Measurements from ENCODE around the gene ERN1. TPM values are rescaled to one million over a fixed set of nuclear protein-coding genes. Genes with fewer than 3 reads are reported as not detected.
A peak's percentile ranks its signal among the peaks of the same experiment; 100 is the strongest.

Gene ERN1
- total and polyA plus RNA-seq, 2 of the 13 experiments (the other 11 are each of a cell fraction or from before 2014, with no cell fraction given) = 6.0 to 12.7 TPM

DNA sequence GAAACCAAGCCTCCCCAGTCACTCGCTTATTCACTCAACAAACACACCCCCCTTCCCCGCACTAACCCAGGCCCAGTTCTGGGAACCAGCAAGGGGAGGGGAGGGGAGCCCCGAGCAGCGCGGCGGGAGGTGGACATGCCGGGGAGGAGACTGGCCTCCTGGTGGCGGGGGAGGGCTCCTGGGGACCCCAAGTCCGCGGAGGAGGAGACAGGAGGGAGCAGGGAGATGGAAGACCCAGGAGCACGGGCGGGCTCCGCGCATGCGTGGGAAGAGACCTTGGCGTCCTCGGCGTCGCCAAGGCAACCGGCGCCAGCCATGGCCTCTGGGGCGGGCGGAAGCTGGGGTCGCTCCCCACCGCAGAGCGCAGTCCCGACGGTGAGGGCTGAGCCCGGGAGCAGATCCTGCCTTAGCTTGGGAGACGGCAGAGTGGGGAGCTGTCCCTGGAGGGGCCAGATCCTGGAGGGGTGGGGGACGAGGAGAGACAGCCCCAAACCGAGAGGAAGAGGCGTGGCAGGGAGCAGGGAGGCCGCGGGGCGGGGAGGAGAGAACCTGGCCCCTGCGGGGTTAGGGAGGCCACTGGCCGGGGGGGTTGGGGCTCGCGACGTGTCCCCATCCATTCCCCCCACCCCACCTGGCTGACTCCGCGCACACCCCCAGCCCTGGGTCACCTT is 131.8 kb downstream of the ERN1 start, which contains the start of gene PRR29 (continued):
- no peak for TF ChIP-seq ZNF512B (CRISPR knock-in tag; IDR thresholded peaks at IDR 0.05; ENCODE audit: borderline replicate concordance)
- TF ChIP-seq IRF9 (CRISPR knock-in tag; IDR thresholded peaks at IDR 0.05; ENCODE audit: borderline replicate concordance) = peak; percentile 59; the same call in 1 of the 2 replicates
- TF ChIP-seq, protein P1, sequence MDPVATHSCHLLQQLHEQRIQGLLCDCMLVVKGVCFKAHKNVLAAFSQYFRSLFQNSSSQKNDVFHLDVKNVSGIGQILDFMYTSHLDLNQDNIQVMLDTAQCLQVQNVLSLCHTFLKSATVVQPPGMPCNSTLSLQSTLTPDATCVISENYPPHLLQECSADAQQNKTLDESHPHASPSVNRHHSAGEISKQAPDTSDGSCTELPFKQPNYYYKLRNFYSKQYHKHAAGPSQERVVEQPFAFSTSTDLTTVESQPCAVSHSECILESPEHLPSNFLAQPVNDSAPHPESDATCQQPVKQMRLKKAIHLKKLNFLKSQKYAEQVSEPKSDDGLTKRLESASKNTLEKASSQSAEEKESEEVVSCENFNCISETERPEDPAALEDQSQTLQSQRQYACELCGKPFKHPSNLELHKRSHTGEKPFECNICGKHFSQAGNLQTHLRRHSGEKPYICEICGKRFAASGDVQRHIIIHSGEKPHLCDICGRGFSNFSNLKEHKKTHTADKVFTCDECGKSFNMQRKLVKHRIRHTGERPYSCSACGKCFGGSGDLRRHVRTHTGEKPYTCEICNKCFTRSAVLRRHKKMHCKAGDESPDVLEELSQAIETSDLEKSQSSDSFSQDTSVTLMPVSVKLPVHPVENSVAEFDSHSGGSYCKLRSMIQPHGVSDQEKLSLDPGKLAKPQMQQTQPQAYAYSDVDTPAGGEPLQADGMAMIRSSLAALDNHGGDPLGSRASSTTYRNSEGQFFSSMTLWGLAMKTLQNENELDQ (CRISPR knock-in tag; IDR thresholded peaks at IDR 0.05; ENCODE audit: borderline replicate concordance) = no peak
- no peak for TF ChIP-seq ARHGAP35 (CRISPR knock-in tag; IDR thresholded peaks at IDR 0.05; ENCODE audit: borderline replicate concordance)
- no peak for TF ChIP-seq SRSF1 (optimal IDR thresholded peaks at IDR 0.05; ENCODE audit: low read depth, low read length)
- TF ChIP-seq ZNF572 (CRISPR knock-in tag; IDR thresholded peaks at IDR 0.05) = peak; percentile 93
- peak; percentile 51; the same call in 1 of the 2 replicates for TF ChIP-seq FOXO1 (CRISPR knock-in tag; IDR thresholded peaks at IDR 0.05)
- no peak for TF ChIP-seq FOXM1 (CRISPR knock-in tag; IDR thresholded peaks at IDR 0.05)
- peak; percentile 94 for TF ChIP-seq RFX1 (IDR thresholded peaks at IDR 0.05)
- TF ChIP-seq EEA1 (CRISPR knock-in tag; IDR thresholded peaks at IDR 0.05; ENCODE audit: borderline replicate concordance) = peak; percentile 71; the same call in 1 of the 2 replicates
- 0 out of 2 replicates have a peak, but pooled peaks have one; percentile 50 for TF ChIP-seq ATF7-NPFF (CRISPR knock-in tag; IDR thresholded peaks at IDR 0.05; ENCODE audit: low read depth)
- TF ChIP-seq NR2F6 (IDR thresholded peaks at IDR 0.05) = no peak
- TF ChIP-seq NR2F6 (CRISPR knock-in tag; IDR thresholded peaks at IDR 0.05) = peak; percentile 34; the same call in 1 of the 2 replicates
- TF ChIP-seq NFKB2 (CRISPR knock-in tag; IDR thresholded peaks at IDR 0.05; ENCODE audit: borderline replicate concordance) = 0 out of 2 replicates have a peak, but pooled peaks have one; percentile 32
- TF ChIP-seq, protein P2, sequence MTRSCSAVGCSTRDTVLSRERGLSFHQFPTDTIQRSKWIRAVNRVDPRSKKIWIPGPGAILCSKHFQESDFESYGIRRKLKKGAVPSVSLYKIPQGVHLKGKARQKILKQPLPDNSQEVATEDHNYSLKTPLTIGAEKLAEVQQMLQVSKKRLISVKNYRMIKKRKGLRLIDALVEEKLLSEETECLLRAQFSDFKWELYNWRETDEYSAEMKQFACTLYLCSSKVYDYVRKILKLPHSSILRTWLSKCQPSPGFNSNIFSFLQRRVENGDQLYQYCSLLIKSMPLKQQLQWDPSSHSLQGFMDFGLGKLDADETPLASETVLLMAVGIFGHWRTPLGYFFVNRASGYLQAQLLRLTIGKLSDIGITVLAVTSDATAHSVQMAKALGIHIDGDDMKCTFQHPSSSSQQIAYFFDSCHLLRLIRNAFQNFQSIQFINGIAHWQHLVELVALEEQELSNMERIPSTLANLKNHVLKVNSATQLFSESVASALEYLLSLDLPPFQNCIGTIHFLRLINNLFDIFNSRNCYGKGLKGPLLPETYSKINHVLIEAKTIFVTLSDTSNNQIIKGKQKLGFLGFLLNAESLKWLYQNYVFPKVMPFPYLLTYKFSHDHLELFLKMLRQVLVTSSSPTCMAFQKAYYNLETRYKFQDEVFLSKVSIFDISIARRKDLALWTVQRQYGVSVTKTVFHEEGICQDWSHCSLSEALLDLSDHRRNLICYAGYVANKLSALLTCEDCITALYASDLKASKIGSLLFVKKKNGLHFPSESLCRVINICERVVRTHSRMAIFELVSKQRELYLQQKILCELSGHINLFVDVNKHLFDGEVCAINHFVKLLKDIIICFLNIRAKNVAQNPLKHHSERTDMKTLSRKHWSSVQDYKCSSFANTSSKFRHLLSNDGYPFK (CRISPR knock-in tag; IDR thresholded peaks at IDR 0.05; ENCODE audit: borderline replicate concordance) = 0 out of 2 replicates have a peak, but pooled peaks have one; percentile 48
- TF ChIP-seq NR2F1 (CRISPR knock-in tag; IDR thresholded peaks at IDR 0.05) = peak in 1 of 2 experiments; percentile 25; a peak in 1 of 4 replicates
- TF ChIP-seq, protein P3, sequence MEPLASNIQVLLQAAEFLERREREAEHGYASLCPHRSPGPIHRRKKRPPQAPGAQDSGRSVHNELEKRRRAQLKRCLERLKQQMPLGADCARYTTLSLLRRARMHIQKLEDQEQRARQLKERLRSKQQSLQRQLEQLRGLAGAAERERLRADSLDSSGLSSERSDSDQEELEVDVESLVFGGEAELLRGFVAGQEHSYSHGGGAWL (CRISPR knock-in tag; IDR thresholded peaks at IDR 0.05) = no peak
- peak; percentile 71; the same call in 1 of the 2 replicates for TF ChIP-seq SIN3A (IDR thresholded peaks at IDR 0.05; ENCODE audit: borderline replicate concordance, low read depth, low read length)
- no peak for TF ChIP-seq LCORL (IDR thresholded peaks at IDR 0.05)
- TF ChIP-seq LCORL (CRISPR knock-in tag; IDR thresholded peaks at IDR 0.05) = peak; percentile 24; the same call in 1 of the 2 replicates

Measured in HepG2 (cell line).